ENCODE results near the gene SND1. TPM values are rescaled to one million over a fixed set of nuclear protein-coding genes. Genes with fewer than 3 reads are reported as not detected.

SND1 gene
- total RNA-seq, 1 experiment from 2014 or later, result 139 TPM

GRCh38 chr7:127792528-127793342, 140.7 kb downstream of the SND1 start:
- no peak overlapping the region for H3K27ac ChIP-seq (ENCODE audit: low read length)
- CTCF ChIA-PET, result no interaction called here
- H3K79me2 ChIP-seq (ENCODE audit: low read length), result peaks cover 47% of the 10 kb centered on the region
- H2AFZ ChIP-seq (ENCODE audit: low read length), result no peak overlapping the region
- no peaks in the 10 kb centered on the region for H3K9me2 ChIP-seq (replicated peaks; ENCODE audit: low read length)
- intact Hi-C loops (cut with micrococcal nuclease), result no loop called here
- H3K9ac ChIP-seq (ENCODE audit: low read length), result no peak overlapping the region
- POLR2A ChIA-PET (ENCODE audit: unreplicated experiment), result no interaction called here
- H3K9me3 ChIP-seq (ENCODE audit: low read length), result no peaks in the 10 kb centered on the region
- H3K4me3 ChIP-seq (ENCODE audit: low read length), result no peak overlapping the region
- H4K20me1 ChIP-seq (ENCODE audit: low read length), result peaks cover 18% of the 10 kb centered on the region; the same call in 1 of the 2 replicates
- H3K27me3 ChIP-seq (ENCODE audit: low read length), result no peaks in the 10 kb centered on the region
- DNase-seq, result peak; percentile 48
- no peaks in the 10 kb centered on the region; the same call in 1 of the 2 replicates for H3K36me3 ChIP-seq (ENCODE audit: low read depth, low read length)
- 0 out of 2 replicates have a peak, but pooled peaks have one; percentile 42 for ATAC-seq
- TF ChIP-seq EZH2 (IDR thresholded peaks at IDR 0.05; ENCODE audit: low read length, unreplicated experiment) (no peak), EZH2phosphoT487 (IDR thresholded peaks at IDR 0.05; ENCODE audit: borderline replicate concordance, low read length) (no peak), CTCF (conservative IDR thresholded peaks at IDR 0.05; ENCODE audit: low read depth, low read length) (peak; percentile 74)
- no peaks in the 10 kb centered on the region for H3K4me1 ChIP-seq (ENCODE audit: insufficient read depth, low read length)
- BruUV-seq (replicated peaks), result no TSS peak
- H3K4me2 ChIP-seq (ENCODE audit: low read length), result no peak overlapping the region
- H3F3A ChIP-seq (ENCODE audit: low read length, unreplicated experiment), result no peaks in the 10 kb centered on the region

DNA sequence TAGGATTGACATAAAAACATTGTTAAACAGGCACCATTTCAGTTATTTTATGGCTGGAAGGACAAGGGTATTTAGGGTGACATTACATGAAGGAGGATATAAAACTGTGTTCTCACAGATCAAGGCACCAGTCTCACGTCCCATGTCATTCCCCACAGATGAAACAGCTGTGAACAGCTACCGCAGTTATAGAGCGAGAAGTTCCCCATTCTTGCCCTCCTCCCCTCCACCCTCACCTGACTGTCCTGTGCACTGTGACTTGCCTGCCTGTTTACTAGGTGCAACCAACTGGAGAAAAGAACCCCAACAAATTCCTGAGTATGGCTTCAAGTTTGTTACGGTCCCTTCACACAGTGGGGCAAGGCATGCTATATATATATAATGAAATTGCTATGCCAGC, 141.6 kb downstream of the SND1 start:
- no peaks in the 10 kb centered on the region for H3K9me3 ChIP-seq (ENCODE audit: low read length)
- H4K20me1 ChIP-seq (ENCODE audit: low read length), result peaks cover 20% of the 10 kb centered on the region; the same call in 1 of the 2 replicates
- no peak overlapping the region for H2AFZ ChIP-seq (ENCODE audit: low read length)
- ChIA-PET CTCF (no interaction called here), POLR2A (ENCODE audit: unreplicated experiment) (no interaction called here)
- no peak for TF ChIP-seq EZH2 (IDR thresholded peaks at IDR 0.05; ENCODE audit: low read length, unreplicated experiment)
- no peak for TF ChIP-seq EZH2phosphoT487 (IDR thresholded peaks at IDR 0.05; ENCODE audit: borderline replicate concordance, low read length)
- no peak for TF ChIP-seq CTCF (conservative IDR thresholded peaks at IDR 0.05; ENCODE audit: low read depth, low read length)
- intact Hi-C loops (cut with micrococcal nuclease), result no loop called here
- H3K9me2 ChIP-seq (replicated peaks; ENCODE audit: low read length), result no peaks in the 10 kb centered on the region
- no peak overlapping the region for H3K4me2 ChIP-seq (ENCODE audit: low read length)
- no peak overlapping the region for H3K27ac ChIP-seq (ENCODE audit: low read length)
- no peaks in the 10 kb centered on the region for H3K27me3 ChIP-seq (ENCODE audit: low read length)
- no peaks in the 10 kb centered on the region for H3K4me1 ChIP-seq (ENCODE audit: insufficient read depth, low read length)
- DNase-seq (no peak), ATAC-seq (no peak)
- H3K4me3 ChIP-seq (ENCODE audit: low read length), result no peak overlapping the region
- H3F3A ChIP-seq (ENCODE audit: low read length, unreplicated experiment), result no peaks in the 10 kb centered on the region
- BruUV-seq (replicated peaks), result no TSS peak
- peaks cover 49% of the 10 kb centered on the region for H3K79me2 ChIP-seq (ENCODE audit: low read length)
- H3K9ac ChIP-seq (ENCODE audit: low read length), result no peak overlapping the region
- no peaks in the 10 kb centered on the region; the same call in 1 of the 2 replicates for H3K36me3 ChIP-seq (ENCODE audit: low read depth, low read length)

- Histone ChIP-seq H3K4me3 (ENCODE audit: low read length) (no peak overlapping the region), H2AFZ (ENCODE audit: low read length) (no peak overlapping the region), H3K79me2 (ENCODE audit: low read length) (peaks cover 51% of the 10 kb centered on the region), H3K27me3 (ENCODE audit: low read length) (no peaks in the 10 kb centered on the region), H3K36me3 (ENCODE audit: low read depth, low read length) (no peaks in the 10 kb centered on the region; the same call in 1 of the 2 replicates), H4K20me1 (ENCODE audit: low read length) (peaks cover 22% of the 10 kb centered on the region; the same call in 1 of the 2 replicates), H3K9me2 (replicated peaks; ENCODE audit: low read length) (no peaks in the 10 kb centered on the region), H3K9ac (ENCODE audit: low read length) (no peak overlapping the region), H3K9me3 (ENCODE audit: low read length) (no peaks in the 10 kb centered on the region), H3K4me2 (ENCODE audit: low read length) (no peak overlapping the region), H3K4me1 (ENCODE audit: insufficient read depth, low read length) (no peaks in the 10 kb centered on the region), H3K27ac (ENCODE audit: low read length) (no peak overlapping the region), H3F3A (ENCODE audit: low read length, unreplicated experiment) (no peaks in the 10 kb centered on the region)
- no peak for DNase-seq
- intact Hi-C loops (cut with micrococcal nuclease), result no loop called here
- CTCF ChIA-PET, result no interaction called here
- TF ChIP-seq CTCF (conservative IDR thresholded peaks at IDR 0.05; ENCODE audit: low read depth, low read length) (no peak), EZH2 (IDR thresholded peaks at IDR 0.05; ENCODE audit: low read length, unreplicated experiment) (no peak), EZH2phosphoT487 (IDR thresholded peaks at IDR 0.05; ENCODE audit: borderline replicate concordance, low read length) (no peak)
- no TSS peak for BruUV-seq (replicated peaks)
- POLR2A ChIA-PET (ENCODE audit: unreplicated experiment), result no interaction called here
- no peak for ATAC-seq
Observed at GRCh38 chr7:127794136-127794535, 142.1 kb downstream of the SND1 start.

All from PC-3 (cell line).